ELR (cell line): ENCODE measurements around the gene WWTR1.

Source experiments
- DNase-seq: peaks from one replicate; pipeline ENCODE4 v3.0.0-alpha.2; 2015; ENCODE audit warnings: low read depth

The WWTR1 gene

DNA sequence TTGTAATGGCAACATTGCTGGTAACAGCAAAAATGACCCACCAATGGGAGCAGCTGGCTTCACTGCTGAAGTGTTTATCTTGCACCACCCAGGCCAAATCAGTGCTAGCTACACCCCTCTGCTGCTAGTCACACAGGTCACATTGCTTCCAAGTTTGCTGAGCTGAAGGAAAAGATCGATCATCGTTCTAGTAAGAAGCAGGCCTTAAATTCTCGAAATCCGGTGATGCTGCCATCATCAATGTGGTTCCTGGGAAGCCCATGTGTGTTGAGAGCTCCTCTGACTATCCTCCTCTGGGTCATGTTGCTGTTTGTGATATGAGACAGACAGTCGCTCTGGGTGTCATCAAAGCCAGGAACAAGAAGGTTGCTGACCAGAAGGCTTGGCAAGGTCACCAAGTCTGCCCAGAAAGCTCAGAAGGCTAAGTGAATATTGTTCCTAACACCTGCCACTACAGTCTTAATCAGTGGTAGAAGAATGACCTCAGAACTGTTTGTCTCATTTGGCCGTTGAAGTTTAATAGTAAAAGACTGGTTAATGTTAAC lies 162.2 kb downstream of the WWTR1 start:
- no peak for DNase-seq

DNA sequence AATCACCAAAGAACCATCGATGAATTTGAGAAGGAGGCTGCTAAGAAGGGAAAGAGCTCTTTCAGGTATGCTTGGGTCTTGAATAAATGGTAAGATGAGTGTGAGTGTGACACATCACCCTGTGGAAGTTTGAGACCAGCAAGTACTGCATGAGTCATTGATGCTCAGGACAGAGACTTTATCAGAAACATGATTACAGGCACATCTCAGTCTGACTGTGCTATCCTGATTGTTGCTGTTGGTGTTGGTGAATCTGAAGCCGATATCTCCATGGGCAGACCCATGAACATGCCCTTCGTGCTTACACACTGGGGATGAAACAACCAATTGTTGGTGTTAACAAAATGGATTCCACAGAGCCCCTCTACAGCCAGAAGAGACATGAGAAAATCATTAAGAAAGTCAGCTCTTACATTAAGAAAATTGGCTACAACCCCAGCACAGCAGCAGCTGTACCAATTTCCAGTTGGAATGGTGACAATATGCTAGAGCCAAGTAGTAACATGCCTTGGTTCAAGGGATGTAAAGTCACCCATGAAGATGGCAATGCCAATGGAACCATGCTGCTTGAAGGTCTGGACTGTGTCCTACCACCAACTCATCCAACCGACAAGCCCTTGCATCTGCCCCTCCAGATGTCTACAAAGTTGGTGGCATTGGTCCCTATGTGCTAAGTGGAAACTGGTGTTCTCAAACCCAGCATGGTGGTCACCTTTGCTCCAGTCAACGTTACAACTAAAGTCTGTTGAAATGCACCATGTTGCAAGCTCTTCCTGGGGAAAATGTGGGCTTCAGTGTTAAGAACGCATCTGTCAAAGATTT lies 162.9 kb downstream of the WWTR1 start:
- peak; percentile 89 for DNase-seq

DNA sequence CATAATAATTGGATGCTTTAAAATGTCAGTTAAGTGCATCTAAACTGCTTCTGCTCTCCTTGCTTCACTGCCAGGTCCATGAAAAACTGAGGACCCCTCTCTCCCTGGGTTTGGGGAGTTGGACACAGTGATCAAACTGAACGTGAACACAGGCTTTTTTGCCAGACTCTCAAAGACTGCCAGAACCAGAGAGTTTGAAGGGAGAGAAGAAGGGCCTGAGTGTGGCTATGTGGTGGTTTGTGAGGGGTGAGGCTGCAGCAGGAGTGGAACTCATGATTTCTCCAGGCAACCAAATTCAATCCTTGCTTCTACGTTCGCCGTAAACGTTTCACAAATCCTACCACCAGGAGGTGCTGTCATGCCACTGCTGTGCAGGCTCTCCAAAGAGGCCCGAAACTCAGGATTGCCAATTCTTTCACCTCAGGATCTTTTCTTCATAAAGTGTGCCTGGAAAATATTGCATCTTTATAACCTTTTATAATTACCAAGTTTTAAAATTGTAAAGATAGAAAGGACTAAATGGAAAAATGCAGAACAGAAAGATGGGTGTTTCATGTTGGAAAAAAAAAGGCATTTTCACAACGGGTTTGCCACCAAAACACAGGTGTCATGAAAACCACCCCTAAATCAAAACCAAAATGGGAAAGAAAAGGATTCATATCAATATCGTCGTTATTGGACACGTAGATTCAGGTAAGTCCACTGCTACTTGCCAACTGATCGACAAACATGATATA lies 163.6 kb downstream of the WWTR1 start:
- peak; percentile 62 for DNase-seq

DNA sequence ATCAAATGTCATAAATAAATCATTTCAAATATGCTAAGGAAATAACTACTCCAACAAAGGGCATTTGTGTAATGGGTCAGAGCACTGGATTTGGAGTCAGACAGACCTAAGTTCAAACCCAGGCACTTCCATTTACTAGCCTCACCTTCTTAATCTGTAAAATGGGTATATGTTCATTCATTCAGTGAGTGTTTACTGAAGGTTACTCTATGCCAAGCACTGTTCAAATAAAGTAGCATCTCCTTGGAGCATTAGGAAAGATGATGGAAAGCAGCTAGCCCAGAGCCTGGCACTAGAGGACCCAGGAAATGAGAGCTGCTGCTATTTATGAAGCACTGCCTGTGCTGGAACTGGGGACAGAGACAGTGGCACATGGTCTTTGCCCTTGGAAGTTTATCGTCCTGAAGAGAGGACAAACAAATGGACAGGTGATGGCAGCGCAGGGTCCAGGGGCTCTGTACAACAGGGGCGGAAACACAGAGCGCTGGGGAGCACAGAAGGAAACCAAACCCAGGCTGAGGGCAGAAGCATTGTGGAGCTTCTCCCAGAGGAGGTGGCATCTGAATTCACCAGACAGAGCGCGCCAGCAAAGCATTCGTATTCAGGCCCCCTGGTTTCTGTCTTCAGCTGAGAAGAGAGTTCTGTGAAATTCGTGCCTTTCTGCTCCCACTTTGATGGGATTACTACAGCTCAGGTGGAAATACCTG lies 164.4 kb downstream of the WWTR1 start:
- no peak for DNase-seq

DNA sequence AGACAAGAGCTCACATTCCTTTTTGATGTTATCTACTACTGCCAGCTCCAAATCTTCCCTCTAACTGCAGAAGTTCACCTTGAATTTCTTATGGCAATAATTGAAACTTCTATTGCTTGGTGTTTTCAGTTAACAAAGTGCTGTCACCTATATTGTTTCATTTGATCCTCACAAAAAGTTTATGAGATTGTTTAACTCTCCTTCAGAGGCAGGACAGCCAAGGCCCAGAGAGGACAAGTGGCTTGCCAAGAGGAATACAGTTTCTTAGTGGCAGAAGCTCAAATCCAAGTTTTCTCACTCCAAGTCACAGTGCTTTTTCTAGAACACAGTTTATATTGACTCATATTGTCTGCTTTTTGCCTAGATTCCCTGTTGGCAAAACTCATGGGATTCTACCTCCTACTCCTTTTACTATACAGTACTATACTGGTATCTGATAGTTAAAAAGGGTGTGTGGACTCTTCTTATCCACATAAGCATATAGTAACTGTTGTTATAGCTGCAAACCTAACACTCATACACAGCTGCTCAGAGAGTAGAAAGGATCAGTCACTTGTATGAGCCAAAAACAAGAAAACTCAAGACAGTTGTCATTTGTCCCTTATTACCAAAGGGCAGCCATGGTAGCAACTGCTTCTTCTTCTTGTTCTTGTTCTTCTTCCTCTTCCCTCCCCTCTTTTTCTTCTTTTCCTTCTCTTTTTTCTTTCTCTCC lies 167.4 kb downstream of the WWTR1 start:
- no peak for DNase-seq

DNA sequence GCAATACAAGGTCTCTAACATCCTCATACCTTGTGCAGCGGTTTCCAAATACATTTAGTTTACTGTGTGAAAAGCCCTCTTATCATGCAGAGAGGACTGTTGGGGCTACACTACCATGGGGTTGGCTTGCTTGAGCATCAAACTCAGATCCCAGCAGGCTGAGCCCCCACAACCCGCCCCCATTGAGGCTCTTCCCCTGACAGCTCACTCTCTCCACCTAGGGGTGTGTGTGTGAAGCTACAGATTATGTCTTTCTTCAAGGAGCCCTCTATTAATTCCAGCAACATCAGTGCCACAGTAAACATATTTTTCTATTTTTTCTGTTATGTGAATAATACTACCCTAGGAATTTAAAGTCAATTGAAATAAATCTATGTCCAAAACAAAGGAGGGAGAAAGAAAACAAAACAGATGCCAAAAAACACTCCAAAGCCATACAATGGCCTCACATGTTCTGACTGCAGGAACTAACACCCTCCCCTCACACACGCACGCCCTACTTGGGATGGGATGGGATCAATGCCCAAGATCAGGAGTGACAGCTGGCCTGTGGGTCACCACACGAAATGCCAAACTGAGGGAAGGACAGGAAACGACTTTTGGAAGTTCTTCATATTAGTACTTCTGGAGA lies 168.7 kb downstream of the WWTR1 start:
- peak; percentile 60 for DNase-seq

DNA sequence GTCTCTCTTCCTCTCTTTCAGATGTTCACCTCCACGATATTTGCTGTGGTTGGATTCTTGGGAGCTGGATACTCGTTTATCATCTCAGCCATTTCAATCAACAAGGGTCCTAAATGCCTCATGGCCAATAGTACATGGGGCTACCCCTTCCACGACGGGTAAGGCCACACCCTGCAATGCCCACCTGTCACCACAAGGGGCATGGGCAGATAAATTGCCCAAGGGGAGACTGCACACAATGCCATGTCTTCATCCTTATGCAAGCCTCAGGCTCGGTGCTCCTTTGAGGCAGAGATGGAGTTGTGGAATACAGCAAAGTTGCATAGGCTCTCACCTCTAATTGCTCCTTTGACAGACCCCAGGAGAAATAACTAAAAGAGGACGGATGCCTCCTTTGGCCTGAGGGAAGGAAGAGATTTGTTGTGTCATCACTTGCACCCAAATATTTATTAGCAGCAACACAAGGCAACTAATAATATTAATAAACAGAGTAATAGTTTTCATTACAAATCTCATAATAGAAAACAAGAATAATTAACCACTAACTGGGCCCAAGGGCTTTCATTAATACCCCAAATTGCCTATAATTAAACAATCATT lies 170.1 kb downstream of the WWTR1 start:
- peak; percentile 56 for DNase-seq

DNA sequence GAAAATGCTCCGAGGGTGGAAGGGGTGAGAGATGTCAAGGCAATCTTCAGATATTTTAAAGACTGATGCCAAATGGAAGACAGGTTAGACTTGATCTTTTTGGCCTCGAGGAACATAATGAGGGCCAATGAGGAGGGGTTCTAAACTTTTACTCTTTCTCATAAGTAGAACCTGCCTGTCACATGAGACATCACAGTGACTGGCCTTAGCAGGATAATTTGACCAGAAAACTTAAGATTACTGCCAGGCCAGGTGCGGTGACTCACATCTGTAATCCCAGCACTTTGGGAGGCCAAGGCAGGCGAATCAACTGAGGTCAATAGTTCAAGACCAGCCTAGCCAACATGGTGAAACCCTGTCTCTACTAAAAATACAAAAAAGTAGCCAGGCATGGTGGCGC lies 171.1 kb downstream of the WWTR1 start:
- no peak for DNase-seq

DNA sequence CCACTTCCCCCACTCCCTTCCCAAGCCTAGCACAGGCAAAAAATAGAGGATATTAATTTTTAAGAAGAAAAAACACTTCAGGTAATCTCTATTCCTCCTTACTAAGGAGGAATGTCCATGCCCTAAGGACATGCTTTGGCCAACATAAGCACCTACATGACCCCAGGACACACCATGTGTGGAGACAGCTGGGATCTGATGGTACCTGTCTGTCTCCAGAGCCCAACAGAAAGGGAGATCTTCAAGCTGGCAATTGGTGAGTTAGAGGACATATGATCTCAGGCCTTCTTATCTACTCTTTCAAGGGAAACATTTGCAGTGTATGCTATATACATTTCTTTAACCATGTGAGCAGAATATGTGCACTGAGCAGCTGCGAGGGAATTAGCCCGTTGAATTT lies 176.3 kb downstream of the WWTR1 start:
- DNase-seq = no peak

DNA sequence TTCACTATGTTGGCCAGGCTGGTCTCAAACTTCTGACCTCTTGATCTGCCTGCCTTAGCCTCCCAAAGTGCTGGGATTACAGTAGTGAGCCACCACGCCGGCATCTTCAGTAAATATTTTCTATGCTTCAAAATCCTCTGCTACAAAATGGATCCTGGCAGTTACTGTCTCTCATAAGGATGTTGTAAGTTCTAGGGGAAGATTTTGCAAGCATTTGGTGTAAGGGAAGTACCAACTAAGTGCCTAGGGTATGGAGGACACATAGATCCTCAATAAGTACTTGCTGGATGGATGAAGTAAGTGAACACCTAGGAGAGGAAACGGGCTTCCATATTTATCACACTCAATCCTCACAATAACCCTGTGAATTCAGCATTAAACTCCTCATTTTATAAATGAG lies 176.8 kb downstream of the WWTR1 start:
- DNase-seq = no peak

DNA sequence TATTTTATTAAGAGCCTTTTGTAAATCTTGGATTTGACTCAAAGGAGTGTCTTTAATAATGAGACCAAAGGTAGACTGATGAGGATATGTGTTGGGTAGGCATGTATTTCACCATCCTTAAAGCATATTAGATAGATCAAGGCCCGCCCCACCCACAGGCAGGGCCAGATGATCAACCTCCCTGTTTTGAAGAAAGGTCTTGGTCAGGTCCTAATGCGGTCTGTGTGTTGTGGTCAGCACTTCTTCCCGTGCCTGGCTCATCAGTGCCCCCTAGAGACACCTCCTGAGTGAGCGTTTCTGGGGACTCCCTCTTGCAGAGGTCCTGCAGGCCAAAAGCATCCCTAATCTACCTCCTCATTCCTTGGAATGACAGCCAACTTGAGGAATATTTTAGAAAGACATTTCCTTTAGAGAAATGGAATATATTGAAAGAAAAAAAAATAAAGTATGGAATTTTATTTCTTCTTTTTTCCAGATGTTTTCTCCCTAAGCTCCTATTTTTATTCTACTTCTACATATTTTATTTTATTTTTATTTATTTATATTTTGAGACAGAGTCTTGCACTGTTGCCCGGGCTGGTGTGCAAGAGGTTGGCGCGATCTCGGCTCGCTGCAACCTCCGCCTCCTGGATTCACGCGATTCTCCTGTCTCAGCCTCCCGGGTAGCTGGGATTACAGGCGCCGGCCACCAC lies 177.4 kb downstream of the WWTR1 start:
- DNase-seq = peak; percentile 92

DNA sequence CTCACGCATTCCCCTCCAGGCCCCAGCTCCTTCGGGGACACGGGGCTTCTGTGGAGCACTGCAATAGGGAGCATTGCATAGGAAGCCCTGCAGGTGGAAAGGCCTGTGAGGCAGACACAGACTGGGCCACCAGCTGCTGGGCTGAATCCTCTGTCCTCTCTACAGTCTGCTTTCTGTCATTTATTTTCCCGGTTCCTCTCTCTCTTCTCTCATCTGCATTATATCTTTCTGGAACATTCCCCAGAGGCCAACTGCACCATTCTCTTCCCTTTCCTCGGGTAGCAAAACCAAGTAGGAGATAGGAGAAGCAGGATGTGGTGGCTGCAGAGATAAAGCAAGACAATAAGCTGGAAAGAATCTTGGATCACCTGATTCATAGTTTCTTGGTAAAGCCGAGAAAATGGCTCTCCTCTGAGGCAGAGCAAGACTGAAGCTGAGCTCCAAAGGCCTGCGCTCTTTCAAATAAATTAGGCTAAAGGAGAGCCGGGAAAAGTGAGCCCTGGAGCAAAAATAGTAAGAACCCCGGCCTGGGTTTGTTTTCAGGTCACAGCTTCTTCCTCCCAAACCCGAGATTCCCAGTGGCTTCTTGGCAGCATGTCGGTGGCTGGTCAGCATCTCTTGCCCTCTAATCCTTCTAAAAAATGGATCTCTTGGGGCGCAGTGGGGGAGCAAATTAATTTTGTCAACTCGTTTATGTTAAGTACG lies 178.1 kb downstream of the WWTR1 start:
- DNase-seq = peak; percentile 17

DNA sequence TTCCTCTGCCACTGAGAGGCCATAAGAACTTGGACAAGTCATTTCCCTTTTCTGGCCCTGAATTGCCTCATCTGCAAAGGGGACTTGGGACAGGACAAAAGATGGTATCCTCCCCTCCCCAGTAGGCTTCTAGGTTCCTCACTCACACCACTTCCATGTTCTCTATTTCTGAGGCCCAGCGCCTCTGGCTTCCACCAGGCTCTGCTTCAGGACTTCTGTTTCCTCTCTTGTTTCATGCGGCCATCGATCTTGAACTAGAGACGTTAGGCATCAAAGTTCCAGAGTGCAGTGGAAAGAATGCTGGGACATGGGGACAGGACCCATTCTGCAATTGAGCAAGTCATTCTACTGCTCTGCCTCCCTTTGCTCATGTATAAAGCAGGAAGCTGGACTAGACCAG lies 181.6 kb downstream of the WWTR1 start:
- DNase-seq = no peak

DNA sequence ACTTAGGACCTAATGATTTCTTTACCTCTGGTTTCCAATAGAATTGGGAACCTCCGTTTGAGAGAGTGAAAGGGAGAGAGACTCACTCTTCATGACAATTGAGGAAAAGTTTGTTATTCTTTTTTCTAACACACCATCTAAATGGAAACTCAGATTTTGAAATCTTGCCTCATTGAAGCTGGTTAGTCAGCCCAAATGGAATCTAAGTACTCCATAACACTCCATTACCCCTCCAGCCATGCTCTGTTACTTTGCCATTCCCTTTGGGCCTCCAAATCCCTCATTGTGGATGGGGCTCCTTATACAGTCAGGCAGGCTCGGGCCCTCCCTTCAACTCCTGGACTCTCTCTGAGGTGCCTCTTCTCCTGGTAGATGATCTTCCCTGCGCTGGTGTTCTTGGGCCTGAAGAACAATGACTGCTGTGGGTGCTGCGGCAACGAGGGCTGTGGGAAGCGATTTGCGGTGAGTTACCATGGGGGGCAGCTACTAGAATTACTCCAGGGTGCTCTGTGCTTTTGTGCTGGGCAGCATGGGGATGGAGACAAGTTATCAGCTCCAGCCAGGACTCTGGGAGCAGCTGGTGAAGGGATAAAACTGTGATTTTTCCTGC lies 182.3 kb downstream of the WWTR1 start:
- DNase-seq = no peak

DNA sequence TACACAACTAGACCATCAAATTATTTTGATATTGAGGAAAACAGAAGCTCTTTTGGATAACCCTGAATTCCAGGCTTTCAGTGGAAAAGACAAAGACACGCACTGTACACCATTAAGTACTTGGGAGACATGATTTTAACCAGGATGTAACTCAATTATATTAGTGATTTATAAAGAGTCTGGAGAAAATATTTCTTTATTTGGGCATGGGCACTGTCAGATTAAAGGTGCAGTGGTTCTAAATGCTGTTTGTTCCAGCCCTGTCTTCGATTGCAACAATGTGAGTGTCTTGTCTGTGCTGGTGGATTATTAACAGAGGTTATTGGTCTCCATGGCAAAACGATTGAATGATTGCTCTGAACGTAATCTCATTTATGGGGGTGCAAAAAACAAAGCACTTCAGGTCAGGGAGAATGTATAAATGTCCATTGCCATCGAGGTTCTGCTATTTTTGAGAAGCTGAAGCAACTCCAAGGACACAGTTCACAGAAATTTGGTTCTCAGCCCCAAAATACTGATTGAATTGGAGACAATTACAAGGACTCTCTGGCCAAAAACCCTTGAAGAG lies 183.5 kb downstream of the WWTR1 start, which contains the start of gene TM4SF4:
Gene TM4SF4, plus strand, starts transcription at position 448 of the 568 bp plus-strand sequence. CDS start 181 bp downstream, outside the sequence.
- no peak for DNase-seq

DNA sequence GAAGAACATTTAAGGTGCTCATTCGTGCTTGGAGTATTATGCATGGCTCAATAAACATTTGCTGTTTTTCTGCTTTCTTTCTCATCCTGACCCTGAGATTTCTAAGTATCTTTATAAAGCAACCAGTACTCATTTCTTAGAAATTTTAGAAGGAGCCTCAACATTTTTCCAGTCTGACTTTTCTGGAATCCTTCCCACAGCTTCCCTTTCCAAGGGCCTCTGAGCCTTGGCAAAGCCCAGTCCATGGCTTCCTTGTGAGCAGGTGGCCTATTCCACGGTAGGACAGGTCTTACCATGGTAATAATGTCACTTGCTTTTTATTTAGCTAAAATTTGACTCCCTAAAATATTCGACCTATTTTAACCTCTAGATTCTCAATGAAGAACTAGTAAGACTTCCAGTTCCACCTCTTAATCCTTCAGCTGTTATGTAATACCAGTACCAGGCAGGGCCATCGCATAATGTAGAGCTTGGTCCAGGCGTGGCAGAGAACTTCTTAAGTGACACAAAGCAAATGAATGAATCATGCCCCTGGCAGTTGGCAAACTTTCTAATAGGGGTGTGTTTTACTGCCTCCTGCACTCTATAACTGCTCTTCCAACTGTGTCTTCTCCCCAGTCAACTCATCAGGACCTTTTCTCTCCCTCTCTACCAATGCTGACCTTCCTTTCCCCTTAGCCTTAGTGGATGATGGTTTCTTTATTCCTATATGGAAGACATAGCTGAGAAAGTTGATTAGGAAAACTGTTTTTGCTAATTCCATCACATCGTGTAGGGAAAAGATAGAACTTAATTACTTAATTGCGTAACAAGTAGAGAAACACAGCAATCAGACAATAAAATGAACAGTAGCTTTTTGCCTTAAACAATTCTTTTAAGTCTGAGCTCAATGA lies 184.2 kb downstream of the WWTR1 start:
- DNase-seq = peak; percentile 72

DNA sequence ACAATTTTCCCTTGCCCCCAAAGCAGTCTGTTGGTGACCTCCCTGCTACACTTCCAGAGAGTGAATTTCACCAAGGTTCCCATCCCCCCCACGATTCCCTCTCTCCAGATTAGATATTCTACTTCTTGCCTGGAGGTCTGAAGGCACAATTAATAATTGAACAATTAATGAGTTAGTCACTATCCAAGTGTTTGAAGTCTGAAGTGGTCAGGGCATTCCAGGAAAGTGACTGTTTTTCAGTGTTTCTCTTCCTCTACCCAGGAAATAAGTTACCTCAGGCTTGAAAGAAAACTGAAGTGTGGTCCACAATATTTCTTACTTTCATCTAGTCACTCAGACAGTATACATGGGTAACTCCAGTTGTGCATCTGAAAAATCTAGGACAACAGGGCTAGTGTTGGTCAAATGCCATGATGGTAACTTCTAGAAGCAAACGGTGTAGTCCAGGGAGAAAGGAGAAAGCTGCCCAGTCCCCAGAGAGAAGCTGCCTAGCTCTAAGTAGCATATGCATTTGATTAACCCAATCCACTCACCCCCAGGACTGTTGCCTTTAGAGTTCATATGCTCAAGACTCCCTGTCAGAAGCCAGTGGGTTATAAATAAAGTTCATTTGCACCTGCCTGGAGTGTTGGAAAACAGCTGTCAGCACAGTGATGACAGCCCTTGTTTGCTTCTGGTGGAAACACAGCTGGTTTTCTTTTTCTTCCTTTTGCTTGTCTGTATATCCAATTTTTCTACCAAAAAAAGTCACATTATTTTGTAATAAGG lies 185.6 kb downstream of the WWTR1 start:
- peak; percentile 57 for DNase-seq
